Measurements from ENCODE around the gene NDRG3.
"Not testable (repeated sequence)": the region's sequence is repeated elsewhere in the genome, so short reads cannot be mapped to it uniquely, and the experiment has no call there.

NDRG3 gene

GRCh38 chr20:36686944-36687343 lies 58.9 kb downstream of the NDRG3 start:
- Histone ChIP-seq H3K27me3 (replicated peaks in 2 of 5; ENCODE audit: control insufficient read depth in 4 of 5, insufficient read depth in 5 of 5, low read length in 4 of 5) (no peaks in the 10 kb centered on the region), H3K36me3 (ENCODE audit: control insufficient read depth in 4 of 4, insufficient read depth in 4 of 4, low read length in 3 of 4) (peaks cover 2 to 4% (median 3%) of the 10 kb centered on the region in 4 experiments), H3K9me3 (ENCODE audit: control extremely low read depth in 1 of 5, control insufficient read depth in 4 of 5, insufficient read depth in 2 of 5, low read depth in 1 of 5, low read length in 4 of 5) (no peaks in the 10 kb centered on the region), H3K4me1 (ENCODE audit: control extremely low read depth in 1 of 4, control insufficient read depth in 4 of 4, insufficient read depth in 4 of 4, low read length in 3 of 4) (no peaks in the 10 kb centered on the region), H3K27ac (ENCODE audit: insufficient read depth in 1 of 2, low read depth in 1 of 2, low read length in 2 of 2, poor library complexity in 1 of 2, severe bottlenecking in 2 of 2) (no peak overlapping the region), H3K4me3 (ENCODE audit: control insufficient read depth in 1 of 7, extremely low read depth in 1 of 7, insufficient read depth in 4 of 7, low read depth in 2 of 7, low read length in 6 of 7) (no peak overlapping the region)
- ChIA-PET CTCF (interaction anchor here (1.3 kb wide), 1 partner anchor 21 kb away, joined by 3 read pairs; no protein-coding TSS in a partner anchor), POLR2A (no interaction called here)
- 100% methylated on average over 2 of the region's 4 CpGs for WGBS (ENCODE audit: insufficient coverage)
- DNase-seq, result no peak

- CTCF ChIA-PET, result interaction anchor here (0.8 kb wide), 1 partner anchor 14 kb away, joined by 3 read pairs; no protein-coding TSS in a partner anchor
- POLR2A ChIA-PET, result no interaction called here
- H3K36me3 ChIP-seq (ENCODE audit: control insufficient read depth in 4 of 4, insufficient read depth in 4 of 4, low read length in 3 of 4), result peaks cover 2 to 4% (median 3%) of the 10 kb centered on the region in 4 experiments
- no peaks in the 10 kb centered on the region for H3K4me1 ChIP-seq (ENCODE audit: control extremely low read depth in 1 of 4, control insufficient read depth in 4 of 4, insufficient read depth in 4 of 4, low read length in 3 of 4)
- H3K27me3 ChIP-seq (replicated peaks in 2 of 5; ENCODE audit: control insufficient read depth in 4 of 5, insufficient read depth in 5 of 5, low read length in 4 of 5), result no peaks in the 10 kb centered on the region
- H3K9me3 ChIP-seq (ENCODE audit: control extremely low read depth in 1 of 5, control insufficient read depth in 4 of 5, insufficient read depth in 2 of 5, low read depth in 1 of 5, low read length in 4 of 5), result no peaks in the 10 kb centered on the region
- no CpG with 5 or more reads among the region's 2 CpGs for WGBS (ENCODE audit: insufficient coverage)
- DNase-seq, result no peak
- H3K27ac ChIP-seq (ENCODE audit: insufficient read depth in 1 of 2, low read depth in 1 of 2, low read length in 2 of 2, poor library complexity in 1 of 2, severe bottlenecking in 2 of 2), result no peak overlapping the region
- no peak overlapping the region for H3K4me3 ChIP-seq (ENCODE audit: control insufficient read depth in 1 of 7, extremely low read depth in 1 of 7, insufficient read depth in 4 of 7, low read depth in 2 of 7, low read length in 6 of 7)
These were observed 59.4 kb downstream of the NDRG3 start for GRCh38 chr20:36686504-36686903.

DNA sequence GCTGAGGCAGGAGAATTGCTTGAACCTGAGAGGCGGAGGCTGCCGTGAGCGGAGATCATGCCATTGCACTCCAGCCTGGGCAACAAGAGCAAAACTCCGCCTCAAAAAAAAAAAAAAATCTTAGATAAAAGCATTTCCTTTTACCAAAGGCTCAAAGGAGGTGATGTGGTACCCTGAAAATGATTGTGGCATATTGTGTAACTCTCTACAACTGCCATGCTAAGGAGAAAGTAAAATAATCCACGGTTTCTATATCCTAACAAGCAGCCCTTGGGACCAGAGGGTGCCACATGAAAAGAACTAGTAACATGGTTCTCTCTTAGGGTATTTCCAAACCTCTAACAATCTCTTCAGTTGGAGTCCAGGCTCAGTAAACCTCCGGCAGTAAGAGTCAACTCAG lies 61.1 kb downstream of the NDRG3 start:
- Histone ChIP-seq H3K27me3 (replicated peaks in 2 of 5; ENCODE audit: control insufficient read depth in 4 of 5, insufficient read depth in 5 of 5, low read length in 4 of 5) (no peaks in the 10 kb centered on the region), H3K4me3 (ENCODE audit: control insufficient read depth in 1 of 7, extremely low read depth in 1 of 7, insufficient read depth in 4 of 7, low read depth in 2 of 7, low read length in 6 of 7) (no peak overlapping the region), H3K36me3 (ENCODE audit: control insufficient read depth in 4 of 4, insufficient read depth in 4 of 4, low read length in 3 of 4) (peaks cover 3 to 9% (median 4%) of the 10 kb centered on the region in 4 experiments), H3K27ac (ENCODE audit: insufficient read depth in 1 of 2, low read depth in 1 of 2, low read length in 2 of 2, poor library complexity in 1 of 2, severe bottlenecking in 2 of 2) (no peak overlapping the region), H3K9me3 (ENCODE audit: control extremely low read depth in 1 of 5, control insufficient read depth in 4 of 5, insufficient read depth in 2 of 5, low read depth in 1 of 5, low read length in 4 of 5) (no peaks in the 10 kb centered on the region), H3K4me1 (ENCODE audit: control extremely low read depth in 1 of 4, control insufficient read depth in 4 of 4, insufficient read depth in 4 of 4, low read length in 3 of 4) (no peaks in the 10 kb centered on the region)
- no peak for DNase-seq
- ChIA-PET CTCF (interaction anchor here (1.0 kb wide), 1 partner anchor 60 kb away, joined by 3 read pairs; no protein-coding TSS in a partner anchor), POLR2A (no interaction called here)
- 100% methylated on average over 1 of the region's 6 CpGs for WGBS (ENCODE audit: insufficient coverage)

DNA sequence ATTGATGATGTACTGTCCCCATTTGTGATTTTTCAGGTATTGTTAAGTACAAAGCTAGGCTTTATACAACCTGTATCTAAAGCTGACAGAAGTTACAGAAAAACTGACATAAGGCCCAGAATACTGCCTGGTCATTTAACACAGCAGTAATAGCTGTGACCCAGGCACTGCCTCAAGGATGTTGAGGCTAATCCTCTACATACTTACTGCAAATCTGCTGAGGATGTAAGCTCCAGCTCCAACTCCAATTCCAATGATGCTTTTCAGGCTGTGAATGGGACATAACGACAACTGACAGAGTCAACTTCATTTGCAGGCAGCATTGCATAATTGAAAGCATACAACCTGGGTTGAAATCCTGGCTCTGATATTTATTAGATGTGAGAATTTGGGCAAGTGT lies 63.6 kb downstream of the NDRG3 start:
- POLR2A ChIA-PET, result no interaction called here
- WGBS (ENCODE audit: insufficient coverage), result 83% methylated on average over 1 of the region's 1 CpG
- CTCF ChIA-PET, result interaction anchor here (0.5 to 3.3 kb wide), 3 partner anchors 9 to 75 kb away, joined by 3 to 14 read pairs (median 3); no protein-coding TSS in a partner anchor
- Histone ChIP-seq H3K4me3 (ENCODE audit: control insufficient read depth in 1 of 7, extremely low read depth in 1 of 7, insufficient read depth in 4 of 7, low read depth in 2 of 7, low read length in 6 of 7) (no peak overlapping the region), H3K4me1 (ENCODE audit: control extremely low read depth in 1 of 4, control insufficient read depth in 4 of 4, insufficient read depth in 4 of 4, low read length in 3 of 4) (no peaks in the 10 kb centered on the region), H3K27ac (ENCODE audit: insufficient read depth in 1 of 2, low read depth in 1 of 2, low read length in 2 of 2, poor library complexity in 1 of 2, severe bottlenecking in 2 of 2) (no peak overlapping the region), H3K36me3 (ENCODE audit: control insufficient read depth in 4 of 4, insufficient read depth in 4 of 4, low read length in 3 of 4) (peaks cover 4 to 12% (median 6%) of the 10 kb centered on the region in 4 experiments), H3K27me3 (replicated peaks in 2 of 5; ENCODE audit: control insufficient read depth in 4 of 5, insufficient read depth in 5 of 5, low read length in 4 of 5) (no peaks in the 10 kb centered on the region), H3K9me3 (ENCODE audit: control extremely low read depth in 1 of 5, control insufficient read depth in 4 of 5, insufficient read depth in 2 of 5, low read depth in 1 of 5, low read length in 4 of 5) (peaks cover 0 to 2% (median 0%) of the 10 kb centered on the region in 5 experiments)
- no peak for DNase-seq

- ChIA-PET POLR2A (interaction anchor here (0.6 kb wide), 1 partner anchor 49 kb away, joined by 3 read pairs; no protein-coding TSS in a partner anchor), CTCF (interaction anchor here (1.0 to 1.2 kb wide), 2 partner anchors 10 to 17 kb away, joined by 3 to 4 read pairs; no protein-coding TSS in a partner anchor)
- no peaks in the 10 kb centered on the region for H3K27me3 ChIP-seq (replicated peaks in 2 of 5; ENCODE audit: control insufficient read depth in 4 of 5, insufficient read depth in 5 of 5, low read length in 4 of 5)
- peaks cover 0 to 5% (median 0%) of the 10 kb centered on the region in 5 experiments for H3K9me3 ChIP-seq (ENCODE audit: control extremely low read depth in 1 of 5, control insufficient read depth in 4 of 5, insufficient read depth in 2 of 5, low read depth in 1 of 5, low read length in 4 of 5)
- WGBS (ENCODE audit: insufficient coverage), result 97% methylated on average over 8 of the region's 8 CpGs
- H3K4me1 ChIP-seq (ENCODE audit: control extremely low read depth in 1 of 4, control insufficient read depth in 4 of 4, insufficient read depth in 4 of 4, low read length in 3 of 4), result no peaks in the 10 kb centered on the region
- H3K36me3 ChIP-seq (ENCODE audit: control insufficient read depth in 4 of 4, insufficient read depth in 4 of 4, low read length in 3 of 4), result peaks cover 2 to 15% (median 8%) of the 10 kb centered on the region in 4 experiments
- H3K4me3 ChIP-seq (ENCODE audit: control insufficient read depth in 1 of 7, extremely low read depth in 1 of 7, insufficient read depth in 4 of 7, low read depth in 2 of 7, low read length in 6 of 7), result no peak overlapping the region
- no peak for DNase-seq
- no peak overlapping the region for H3K27ac ChIP-seq (ENCODE audit: insufficient read depth in 1 of 2, low read depth in 1 of 2, low read length in 2 of 2, poor library complexity in 1 of 2, severe bottlenecking in 2 of 2)
These were observed 68.5 kb downstream of the NDRG3 start for GRCh38 chr20:36677422-36677771.

GRCh38 chr20:36676701-36677421 lies 69.0 kb downstream of the NDRG3 start:
- ChIA-PET POLR2A (interaction anchor here (0.6 kb wide), 1 partner anchor 49 kb away, joined by 3 read pairs; no protein-coding TSS in a partner anchor), CTCF (interaction anchor here (1.0 to 1.2 kb wide), 2 partner anchors 9 to 16 kb away, joined by 3 to 4 read pairs; no protein-coding TSS in a partner anchor)
- peaks cover 2 to 12% (median 8%) of the 10 kb centered on the region in 4 experiments for H3K36me3 ChIP-seq (ENCODE audit: control insufficient read depth in 4 of 4, insufficient read depth in 4 of 4, low read length in 3 of 4)

GRCh38 chr20:36675545-36675944 lies 70.3 kb downstream of the NDRG3 start:
- CTCF ChIA-PET; H3K27ac ChIP-seq (ENCODE audit: insufficient read depth in 1 of 2, low read depth in 1 of 2, low read length in 2 of 2, poor library complexity in 1 of 2, severe bottlenecking in 2 of 2); H3K4me1 ChIP-seq (ENCODE audit: control extremely low read depth in 1 of 4, control insufficient read depth in 4 of 4, insufficient read depth in 4 of 4, low read length in 3 of 4); DNase-seq; POLR2A ChIA-PET; H3K27me3 ChIP-seq (replicated peaks in 2 of 5; ENCODE audit: control insufficient read depth in 4 of 5, insufficient read depth in 5 of 5, low read length in 4 of 5); H3K4me3 ChIP-seq (ENCODE audit: control insufficient read depth in 1 of 7, extremely low read depth in 1 of 7, insufficient read depth in 4 of 7, low read depth in 2 of 7, low read length in 6 of 7); H3K9me3 ChIP-seq (ENCODE audit: control extremely low read depth in 1 of 5, control insufficient read depth in 4 of 5, insufficient read depth in 2 of 5, low read depth in 1 of 5, low read length in 4 of 5): not testable (repeated sequence)
- H3K36me3 ChIP-seq (ENCODE audit: control insufficient read depth in 4 of 4, insufficient read depth in 4 of 4, low read length in 3 of 4), result peaks cover 2 to 12% (median 8%) of the 10 kb centered on the region in 4 experiments
- 100% methylated on average over 6 of the region's 8 CpGs for WGBS (ENCODE audit: insufficient coverage)

More at GRCh38 chr20:36676701-36677421, 69.0 kb downstream of the NDRG3 start:
- H3K9me3 ChIP-seq (ENCODE audit: control extremely low read depth in 1 of 5, control insufficient read depth in 4 of 5, insufficient read depth in 2 of 5, low read depth in 1 of 5, low read length in 4 of 5), result peaks cover 0 to 5% (median 0%) of the 10 kb centered on the region in 5 experiments
- no peak overlapping the region for H3K4me3 ChIP-seq (ENCODE audit: control insufficient read depth in 1 of 7, extremely low read depth in 1 of 7, insufficient read depth in 4 of 7, low read depth in 2 of 7, low read length in 6 of 7)
- 98% methylated on average over 27 of the region's 27 CpGs for WGBS (ENCODE audit: insufficient coverage)
- H3K4me1 ChIP-seq (ENCODE audit: control extremely low read depth in 1 of 4, control insufficient read depth in 4 of 4, insufficient read depth in 4 of 4, low read length in 3 of 4), result no peaks in the 10 kb centered on the region
- no peak overlapping the region for H3K27ac ChIP-seq (ENCODE audit: insufficient read depth in 1 of 2, low read depth in 1 of 2, low read length in 2 of 2, poor library complexity in 1 of 2, severe bottlenecking in 2 of 2)
- no peaks in the 10 kb centered on the region for H3K27me3 ChIP-seq (replicated peaks in 2 of 5; ENCODE audit: control insufficient read depth in 4 of 5, insufficient read depth in 5 of 5, low read length in 4 of 5)
- no peak for DNase-seq
